Right renal cortex interstitium (tissue), 3 donors: ENCODE data around the gene RNF151. TPM values are rescaled to one million over a fixed set of nuclear protein-coding genes. Genes with fewer than 3 reads are reported as not detected.
A peak's percentile ranks its signal among the peaks of the same experiment; 100 is the strongest.
"Not testable (repeated sequence)": the region's sequence is repeated elsewhere in the genome, so short reads cannot be mapped to it uniquely, and the experiment has no call there.

Source experiments
- DNase-seq, 3 donors: peaks; one replicate each; pipeline ENCODE4 v3.0.0-alpha.2; 2013; ENCODE audit warnings: low read depth in 3 of 3, low spot score in 2 of 3
- polyA plus RNA-seq, 3 donors: library from polyadenylated mRNA; unstranded; fragments of 120-200 nt; gene quantifications; one replicate each; pipeline ENCODE4 v1.2.1, GENCODE V29; 2013; ENCODE audit not compliant: insufficient read length in 3 of 3

RNF151 gene
- polyA plus RNA-seq, 3 donors = not detected

GRCh38 chr16:1958715-1959268 is 7.9 kb upstream of the RNF151 start:
- DNase-seq = no peak

GRCh38 chr16:1959269-1960039 is 7.2 kb upstream of the RNF151 start, which contains the start of gene NDUFB10:
Gene NDUFB10 (plus strand): TSS chr16:1959538. CDS start chr16:1959625, 87 bp downstream.
- peak; percentile 57 to 83 (median 69) for DNase-seq

DNA sequence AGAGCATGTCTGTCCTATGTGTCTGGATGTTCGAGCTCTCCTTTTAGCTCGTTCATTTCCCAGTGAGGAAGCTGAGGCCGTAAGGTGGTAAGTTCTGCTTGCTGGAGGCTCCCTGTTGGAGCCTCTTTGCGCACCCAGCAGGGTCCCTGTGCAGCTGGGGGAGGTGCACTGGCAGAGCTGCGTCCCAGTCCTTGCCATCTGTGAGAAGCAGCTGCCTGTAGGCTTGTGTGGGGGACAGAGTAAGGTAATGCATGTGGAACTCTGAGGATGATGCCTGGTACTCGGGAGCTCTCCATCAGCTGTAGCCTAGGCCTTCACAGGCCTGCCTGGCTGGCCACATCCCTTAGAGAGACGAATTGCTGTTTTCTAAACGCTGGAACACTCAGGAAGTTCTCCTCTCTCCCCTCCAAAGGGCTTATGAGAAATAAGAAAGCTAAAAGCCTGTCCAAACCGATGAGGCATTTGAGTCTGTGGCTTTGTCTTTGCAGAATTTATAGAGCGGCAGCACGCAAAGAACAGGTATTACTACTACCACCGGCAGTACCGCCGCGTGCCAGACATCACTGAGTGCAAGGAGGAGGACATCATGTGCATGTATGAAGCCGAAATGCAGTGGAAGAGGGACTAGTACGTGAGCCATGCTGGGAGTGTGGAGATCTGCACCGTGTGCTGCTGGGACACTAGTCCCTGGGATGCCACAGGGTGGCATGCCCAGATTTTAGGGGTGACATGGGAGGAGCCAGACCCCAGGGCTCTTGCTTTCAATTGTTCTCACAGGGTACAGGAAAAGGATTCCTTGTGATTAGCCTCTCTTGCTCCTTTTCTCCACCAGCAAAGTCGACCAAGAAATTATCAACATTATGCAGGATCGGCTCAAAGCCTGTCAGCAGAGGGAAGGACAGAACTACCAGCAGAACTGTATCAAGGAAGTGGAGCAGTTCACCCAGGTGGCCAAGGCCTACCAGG is 5.7 kb upstream of the RNF151 start:
- no peak for DNase-seq

GRCh38 chr16:1961651-1962067 is 5.0 kb upstream of the RNF151 start:
- DNase-seq = no peak

DNA sequence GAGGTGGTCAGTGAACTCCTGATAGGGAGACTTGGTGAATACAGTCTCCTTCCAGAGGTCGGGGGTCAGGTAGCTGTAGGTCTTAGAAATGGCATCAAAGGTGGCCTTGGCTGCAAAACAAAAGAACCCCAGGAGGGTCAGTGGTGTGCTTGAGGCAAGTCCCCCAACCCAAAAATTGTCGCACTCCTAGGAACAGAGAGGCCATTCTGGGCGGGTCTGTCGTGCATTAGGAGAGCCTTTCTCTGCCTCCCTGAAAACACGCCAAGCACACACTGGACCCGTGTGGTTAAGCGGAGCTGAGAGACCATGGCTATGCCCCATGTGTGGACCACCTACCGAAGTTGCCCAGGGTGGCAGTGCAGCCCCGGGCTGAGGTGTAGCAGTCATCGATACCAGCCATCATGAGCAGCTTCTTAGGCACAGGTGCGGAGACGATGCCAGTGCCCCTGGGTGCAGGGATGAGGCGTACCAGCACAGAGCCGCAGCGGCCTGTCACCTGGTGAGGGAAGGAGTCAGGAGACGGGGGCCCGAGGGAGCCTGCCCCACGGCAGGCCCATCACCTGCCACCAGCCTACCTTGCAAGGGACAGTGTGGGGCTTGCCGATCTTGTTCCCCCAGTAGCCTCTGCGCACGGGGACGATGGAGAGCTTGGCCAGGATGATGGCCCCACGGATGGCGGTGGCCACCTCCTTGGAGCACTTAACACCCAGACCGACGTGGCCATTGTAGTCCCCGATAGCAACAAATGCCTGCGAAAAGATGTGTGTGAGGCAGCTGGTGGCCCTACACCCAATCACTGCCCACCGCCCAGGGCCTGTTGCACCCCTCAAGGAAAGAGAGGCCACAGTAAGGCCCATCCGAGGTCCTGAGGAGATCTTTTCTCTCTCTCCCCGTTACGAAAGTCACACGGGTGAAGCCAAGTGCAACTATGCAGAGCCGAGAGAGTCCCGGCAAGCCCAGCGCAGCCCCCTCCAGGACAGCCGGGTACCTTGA is 4.2 kb upstream of the RNF151 start:
- DNase-seq = not testable (repeated sequence)

GRCh38 chr16:1963806-1964505 is 2.7 kb upstream of the RNF151 start:
- no peak for DNase-seq

DNA sequence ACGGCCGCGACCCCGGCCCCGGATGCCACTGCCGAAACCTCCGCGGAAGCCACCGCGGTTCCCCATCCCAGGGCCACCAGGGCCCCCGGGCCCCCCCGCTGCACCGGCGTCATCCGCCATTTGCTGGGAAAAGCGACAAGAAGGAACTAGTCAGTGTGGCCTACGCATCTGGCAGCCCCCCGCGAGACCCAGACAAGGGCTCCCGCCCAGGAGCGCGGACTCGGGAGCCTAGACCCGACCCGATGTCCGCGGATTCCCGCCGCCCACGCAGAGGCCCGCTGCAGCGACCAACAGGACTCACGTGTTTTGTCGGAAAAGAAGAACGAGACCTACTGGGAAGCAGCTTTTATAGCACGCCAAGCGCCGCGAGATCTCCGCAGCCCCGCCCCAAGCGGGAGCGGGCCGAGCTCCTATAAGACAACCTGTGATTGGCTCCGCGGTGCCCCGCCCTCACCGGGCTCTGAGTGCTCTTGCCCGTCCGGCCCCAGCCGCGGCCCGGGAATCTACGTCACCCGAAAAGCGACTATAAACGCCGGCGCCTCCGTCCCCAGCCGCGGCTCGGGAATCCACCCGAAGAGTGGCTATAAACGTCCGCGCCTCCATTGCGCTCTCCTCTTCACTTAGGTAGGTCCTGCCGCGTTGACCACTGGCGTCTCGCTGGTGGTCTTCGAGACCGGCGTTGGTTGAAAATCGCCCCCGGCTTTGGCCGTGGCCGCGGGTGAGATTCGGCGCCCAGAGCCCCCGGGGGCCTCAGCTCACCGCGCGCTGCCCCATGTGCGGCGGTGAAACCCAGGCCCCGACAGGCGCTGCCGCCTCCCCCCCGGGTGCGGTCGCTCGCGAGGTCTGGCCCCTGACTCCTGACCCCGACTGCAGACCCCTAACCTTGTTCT is 1.9 kb upstream of the RNF151 start, which contains the start of gene RPS2:
Gene RPS2 (minus strand): TSS at position 321 of the 890 bp plus-strand sequence. CDS start 201 bp downstream, at position 120.
- peak; percentile 93 to 97 (median 94) for DNase-seq

DNA sequence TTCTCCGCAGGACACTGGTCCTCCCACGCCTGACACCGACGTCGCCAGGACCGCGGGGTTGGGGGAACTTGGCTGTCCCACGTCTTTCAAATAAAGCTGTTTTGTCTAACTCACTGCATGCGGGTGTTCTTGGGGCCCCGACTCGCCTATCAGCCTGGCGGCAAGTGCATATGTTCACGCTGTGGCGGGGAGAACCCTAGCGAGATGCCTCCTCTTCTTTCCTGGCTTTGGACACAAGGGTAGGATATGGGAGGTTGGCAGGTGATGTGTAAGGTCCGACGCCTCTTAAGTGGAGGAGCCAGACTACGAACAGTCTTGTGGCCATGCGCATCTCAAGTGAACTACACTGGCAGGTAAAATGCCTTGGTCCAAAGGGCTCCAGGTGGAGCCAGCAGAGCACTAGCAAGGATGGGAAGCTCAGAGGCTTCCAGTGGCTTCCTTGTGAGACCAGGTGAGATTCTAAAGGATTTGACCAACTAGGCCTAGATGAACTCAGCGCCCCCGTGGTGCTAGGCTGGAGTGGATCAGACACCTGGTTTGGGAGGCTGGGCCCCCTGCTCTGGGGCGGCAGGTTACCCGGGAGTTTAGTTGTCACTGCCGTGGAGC is 1.2 kb upstream of the RNF151 start:
- no peak for DNase-seq

DNA sequence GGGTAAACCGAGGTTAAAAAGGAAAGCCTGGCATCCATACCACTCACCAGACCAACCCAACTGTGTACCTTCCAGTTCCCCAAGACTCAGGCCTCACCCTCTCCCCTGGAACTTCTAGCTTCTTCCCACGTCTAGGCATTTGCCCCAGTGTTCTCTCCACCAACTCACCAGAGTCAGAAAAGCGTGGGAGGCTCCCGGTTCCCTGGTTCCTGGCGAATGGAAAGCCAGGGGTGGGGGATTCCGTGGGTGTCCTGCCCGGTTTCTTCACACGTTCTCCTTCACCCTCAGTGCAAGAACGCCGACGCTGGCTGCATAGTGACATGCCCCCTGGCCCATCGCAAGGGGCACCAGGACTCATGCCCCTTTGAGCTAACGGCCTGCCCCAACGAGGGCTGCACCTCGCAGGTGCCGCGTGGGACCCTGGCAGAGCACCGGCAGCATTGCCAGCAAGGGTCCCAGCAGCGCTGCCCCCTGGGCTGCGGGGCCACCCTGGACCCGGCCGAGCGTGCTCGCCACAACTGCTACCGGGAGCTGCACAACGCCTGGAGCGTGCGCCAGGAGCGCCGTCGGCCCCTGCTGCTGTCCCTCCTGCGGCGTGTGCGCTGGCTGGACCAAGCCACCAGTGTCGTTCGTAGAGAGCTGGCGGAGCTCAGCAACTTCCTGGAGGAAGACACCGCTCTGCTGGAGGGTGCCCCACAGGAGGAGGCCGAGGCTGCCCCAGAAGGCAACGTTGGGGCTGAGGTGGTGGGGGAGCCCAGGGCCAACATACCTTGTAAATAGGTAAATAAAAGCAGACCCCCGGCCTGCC is 1.7 kb downstream of the RNF151 start:
- DNase-seq = no peak

- peak in 2 of 3 donors; percentile 83 to 86 for DNase-seq
Measured at GRCh38 chr16:1971796-1972489, 5.3 kb downstream of the RNF151 start, which contains the start of gene TBL3. Gene TBL3 (plus strand): TSS chr16:1972053. CDS start chr16:1972165, 112 bp downstream.

- no peak for DNase-seq
Measured at GRCh38 chr16:1972490-1972877, 5.8 kb downstream of the RNF151 start.

DNA sequence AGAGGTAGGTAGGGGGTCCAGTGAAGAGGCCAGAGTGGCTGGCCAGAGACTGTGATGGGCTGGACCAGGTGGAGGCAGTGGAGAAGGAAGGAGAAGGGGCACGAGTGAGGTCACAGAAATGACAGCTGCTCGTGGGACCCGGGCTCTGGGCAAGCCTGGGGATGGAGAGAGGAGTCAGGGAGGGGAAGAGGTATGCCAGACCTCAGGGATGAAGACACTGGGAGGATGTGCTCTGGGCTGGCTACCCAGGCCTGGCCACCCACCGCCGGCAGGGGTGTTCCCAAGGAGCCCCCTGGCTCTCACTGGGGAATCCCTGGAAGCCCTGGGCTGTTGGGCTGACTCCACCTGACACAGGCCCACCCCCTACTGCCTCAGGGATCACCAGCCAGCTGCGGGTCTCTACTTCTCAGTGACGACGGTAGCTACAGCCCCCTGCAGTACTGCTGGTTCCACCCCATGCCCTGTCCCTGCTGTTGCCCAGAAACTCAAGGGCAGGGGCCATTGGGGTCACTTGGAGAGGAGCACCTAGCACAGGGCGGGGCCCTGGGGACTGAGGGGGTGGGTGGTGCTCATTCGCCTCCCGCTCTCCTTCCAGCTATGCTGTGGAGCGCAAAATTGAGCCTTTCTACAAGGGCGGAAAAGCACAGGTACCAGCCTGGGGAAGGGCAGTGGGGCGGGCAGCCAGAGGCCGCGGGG is 7.0 kb downstream of the RNF151 start:
- DNase-seq = no peak

DNA sequence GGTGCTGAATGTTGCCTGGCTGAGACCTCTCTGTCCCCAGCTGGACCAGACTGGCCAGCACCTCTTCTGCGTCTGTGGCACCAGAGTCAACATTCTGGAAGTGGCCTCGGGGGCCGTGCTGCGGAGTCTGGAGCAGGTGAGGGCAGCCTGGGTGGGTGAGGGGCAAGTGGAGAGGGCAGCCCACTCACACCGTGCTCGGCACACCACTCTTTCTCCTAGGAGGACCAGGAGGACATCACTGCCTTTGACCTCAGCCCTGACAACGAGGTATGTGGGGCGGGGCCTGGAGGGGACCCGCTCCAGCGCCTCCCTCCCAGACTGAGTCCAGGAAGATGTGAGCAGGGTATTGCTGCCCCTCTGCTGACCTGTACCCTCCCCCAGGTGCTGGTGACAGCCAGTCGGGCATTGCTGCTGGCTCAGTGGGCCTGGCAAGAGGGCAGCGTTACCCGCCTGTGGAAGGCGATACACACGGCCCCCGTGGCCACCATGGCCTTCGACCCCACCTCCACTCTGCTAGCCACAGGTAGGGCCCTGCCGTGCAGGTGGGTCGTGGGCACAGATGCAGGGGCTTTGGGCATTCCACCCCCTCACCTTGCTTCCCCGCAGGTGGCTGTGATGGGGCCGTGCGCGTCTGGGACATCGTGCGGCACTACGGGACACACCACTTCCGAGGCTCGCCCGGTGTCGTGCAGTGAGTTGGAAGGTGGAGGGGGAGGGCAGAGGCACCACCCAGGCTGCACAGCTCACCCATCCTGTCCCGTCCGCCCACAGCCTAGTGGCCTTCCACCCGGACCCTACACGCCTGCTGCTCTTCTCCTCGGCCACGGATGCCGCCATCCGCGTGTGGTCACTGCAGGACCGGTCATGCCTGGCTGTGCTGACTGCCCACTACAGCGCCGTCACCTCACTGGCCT is 7.8 kb downstream of the RNF151 start:
- no peak for DNase-seq

GRCh38 chr16:1975432-1976215 is 9.0 kb downstream of the RNF151 start:
- no peak for DNase-seq
